Endothelial cell of umbilical vein (primary cell): Measurements from ENCODE around the gene CAMTA1. TPM values are rescaled to one million over a fixed set of nuclear protein-coding genes. Genes with fewer than 3 reads are reported as not detected.

Source experiments
- BruUV-seq: library from RNA; stranded (reverse); fragments of 400-500 nt; replicated peaks from 2 replicates; lab custom pipeline; 2021; lab: Mats Ljungman, UMichigan
- CTCF ChIA-PET: fragments of 300-600, 350-600 bp; sonication (Branson Sonifier 250); formaldehyde crosslinking; loops from one replicate; lab custom pipeline; 2021; ENCODE audit warnings: antibody characterized with exemption, inconsistent platforms; lab: Charles Lee
- POLR2A ChIA-PET: fragments of 300-600, 350-600 bp; sonication (Branson Sonifier 250); formaldehyde crosslinking; loops from one replicate; lab custom pipeline; 2021; ENCODE audit warnings: antibody characterized with exemption, inconsistent platforms; lab: Charles Lee
- DNase-seq: peaks from one replicate; pipeline ENCODE4 v3.0.0-alpha.2; 2011; ENCODE audit warnings: low read depth, low spot score
- FAIRE-seq: peaks from 2 replicates; lab custom pipeline; 2011; peaks lifted over from hg19 to GRCh38; lab: Jason Lieb, UNC
- H2AFZ ChIP-seq: 2 replicates; pipeline ENCODE4 v1.6.0; 2012; ENCODE audit warnings: low read depth, low read length, control low read depth, inconsistent platforms
- H3K27ac ChIP-seq: 2 replicates; pipeline ENCODE4 v1.5.1; 2011; ENCODE audit warnings: low read depth, mild to moderate bottlenecking, control low read depth, low read length, moderate library complexity; ENCODE audit not compliant: insufficient read depth
- H3K27me3 ChIP-seq, 2 experiments: 2 replicates each; pipeline versions ENCODE4 v1.6.0 to v1.6.1; 2011; ENCODE audit warnings: low read length in 2 of 2, mixed read lengths in 1 of 2; ENCODE audit not compliant: control insufficient read depth in 2 of 2, insufficient read depth in 2 of 2
- H3K36me3 ChIP-seq, 2 experiments: 2 replicates in 1 of 2; 3 replicates in 1 of 2; pipeline ENCODE4 v1.5.1; 2011; ENCODE audit warnings: low read length in 2 of 2, mild to moderate bottlenecking in 1 of 2, moderate library complexity in 1 of 2; ENCODE audit not compliant: control insufficient read depth in 2 of 2, insufficient read depth in 2 of 2; ENCODE audit errors: extremely low read depth in 1 of 2
- H3K4me1 ChIP-seq: 3 replicates; pipeline ENCODE4 v1.5.1; 2011; ENCODE audit warnings: mild to moderate bottlenecking, low read length; ENCODE audit not compliant: control insufficient read depth, insufficient read depth; ENCODE audit errors: extremely low read depth
- H3K4me2 ChIP-seq: 2 replicates; pipeline ENCODE4 v1.6.1; 2011; ENCODE audit warnings: low read length, control low read depth, mixed read lengths; ENCODE audit not compliant: insufficient read depth
- H3K4me3 ChIP-seq, 3 experiments: fragments of 200-600 bp in 1 of 3; sonication (generic), shearing (Covaris generic) in 1 of 3; replicated peaks in 1 of 3; 2 replicates each; pipeline ENCODE4 v1.5.1; 2011 to 2016; ENCODE audit warnings: control low read depth in 3 of 3, low read length in 3 of 3, mild to moderate bottlenecking in 2 of 3, inconsistent platforms in 1 of 3, low read depth in 1 of 3, moderate library complexity in 1 of 3; ENCODE audit not compliant: insufficient read depth in 1 of 3
- H3K79me2 ChIP-seq: 2 replicates; pipeline ENCODE4 v1.6.0; 2012; ENCODE audit warnings: low read length, inconsistent platforms; ENCODE audit not compliant: control insufficient read depth, insufficient read depth
- H3K9ac ChIP-seq: replicated peaks from 2 replicates; pipeline ENCODE3; 2011; ENCODE audit warnings: low read length, control low read depth; ENCODE audit not compliant: insufficient read depth; ENCODE audit errors: extremely low read depth
- H3K9me1 ChIP-seq: replicated peaks from 3 replicates; pipeline ENCODE4 v1.6.0; 2011; ENCODE audit warnings: mild to moderate bottlenecking, low read length; ENCODE audit not compliant: control insufficient read depth, insufficient read depth; ENCODE audit errors: extremely low read depth
- H3K9me3 ChIP-seq: replicated peaks from 2 replicates; pipeline ENCODE4 v1.5.1; 2012; ENCODE audit warnings: low read length, inconsistent platforms; ENCODE audit not compliant: control insufficient read depth, insufficient read depth
- H4K20me1 ChIP-seq: replicated peaks from 2 replicates; pipeline ENCODE3; 2011; ENCODE audit warnings: mild to moderate bottlenecking, low read length; ENCODE audit not compliant: control insufficient read depth, insufficient read depth; ENCODE audit errors: extremely low read depth
- EZH2 ChIP-seq: IDR thresholded peaks from 2 replicates; pipeline ENCODE4 v1.6.1; 2012; ENCODE audit warnings: borderline replicate concordance, low read depth, mild to moderate bottlenecking, moderate library complexity, low read length, inconsistent platforms; ENCODE audit not compliant: severe bottlenecking
- FOS ChIP-seq: IDR thresholded peaks from 2 replicates; pipeline ENCODE4 v1.6.1; 2011; ENCODE audit warnings: mild to moderate bottlenecking, low read length, moderate library complexity, borderline replicate concordance; ENCODE audit not compliant: insufficient read depth
- GATA2 ChIP-seq: IDR thresholded peaks from 2 replicates; pipeline ENCODE4 v1.7.0; 2011; ENCODE audit warnings: low read depth, mild to moderate bottlenecking, moderate library complexity, mixed read lengths, low read length; ENCODE audit not compliant: insufficient read length, insufficient read depth
- JUN ChIP-seq: IDR thresholded peaks from 2 replicates; pipeline ENCODE4 v1.6.1; 2011; ENCODE audit warnings: borderline replicate concordance, low read depth; ENCODE audit not compliant: insufficient read length, insufficient read depth
- MYC ChIP-seq: IDR thresholded peaks from one replicate; pipeline ENCODE4 v1.6.1; 2011; ENCODE audit warnings: mild to moderate bottlenecking, low read depth, low read length
- POLR2A ChIP-seq: IDR thresholded peaks from 2 replicates; pipeline ENCODE4 v1.6.1; 2012; ENCODE audit warnings: low read depth, mild to moderate bottlenecking, control low read depth, low read length
- POLR2AphosphoS5 ChIP-seq: IDR thresholded peaks from 2 replicates; pipeline ENCODE4 v1.6.1; 2012; ENCODE audit warnings: low read depth, mild to moderate bottlenecking, control low read depth, low read length, moderate library complexity; ENCODE audit not compliant: insufficient read depth
- dilution Hi-C: fragments of 300-500 bp; cut with MboI; formaldehyde crosslinking; loops from one replicate; pipeline ENCODE4 v1.15.0; 2019; ENCODE audit warnings: low sequenced_read_pairs; ENCODE audit not compliant: extremely low pct_ligation_motif_present
- intact Hi-C: fragments of 100-400 bp; cut with micrococcal nuclease; formaldehyde crosslinking; loops from one replicate; pipeline ENCODE4 v1.10.0; 2022
- polyA plus RNA-seq, 4 experiments: library from polyadenylated mRNA; depleted of rRNA in 3 of 4; stranded (reverse) in 3 of 4; unstranded in 1 of 4; fragments of >200 nt; gene quantifications; 2 replicates each; pipeline versions ENCODE4 v1.2.1 to v1.2.3, GENCODE V29; 2011 to 2012; ENCODE audit warnings: missing spikeins in 1 of 4
- total RNA-seq: library from RNA; stranded (reverse); gene quantifications from 2 replicates; pipeline ENCODE4 v1.2.3, GENCODE V29; 2021
- TF ChIP-seq, protein P1 (sequence below), 2 donors: IDR thresholded peaks; 1 replicate in 1 of 2; 2 replicates in 1 of 2; pipeline ENCODE4 v1.5.1; 2011; ENCODE audit warnings: low read length in 2 of 2, mild to moderate bottlenecking in 2 of 2, moderate library complexity in 2 of 2, control low read depth in 1 of 2, inconsistent platforms in 1 of 2, low read depth in 1 of 2; ENCODE audit not compliant: insufficient read depth in 1 of 2; ENCODE audit errors: extremely low read depth in 1 of 2
- TF ChIP-seq, protein P2 (sequence below): IDR thresholded peaks from 2 replicates; pipeline ENCODE4 v1.6.1; 2011; ENCODE audit not compliant: insufficient read depth, insufficient read length

CAMTA1 gene
- total and polyA plus RNA-seq, 2 donors (not counting 3 experiments of a cell fraction or from before 2014, with no cell fraction given) = 50.8 to 92.7 TPM

DNA sequence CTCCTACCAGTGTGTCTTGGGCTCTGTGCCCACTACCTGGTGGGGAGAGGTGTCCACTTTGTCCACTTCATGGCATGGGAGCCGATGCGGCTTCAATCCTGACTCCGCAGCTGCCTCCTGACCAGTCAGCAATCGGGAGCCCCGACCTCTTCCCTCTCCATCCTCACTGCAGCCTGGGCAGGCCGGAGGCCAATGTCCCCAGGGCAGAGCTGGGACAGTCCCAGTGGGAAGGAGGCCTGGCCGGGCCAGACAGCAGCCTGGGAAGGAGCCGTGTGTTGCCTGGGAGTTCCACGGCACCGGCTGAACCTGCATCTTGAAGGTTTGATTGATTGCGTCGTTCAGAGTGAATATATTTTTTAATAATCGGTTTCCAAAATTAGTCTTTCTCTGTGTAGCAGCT lies 654.9 kb downstream of the CAMTA1 start:
- no peak overlapping the region for H2AFZ ChIP-seq
- ChIA-PET POLR2A (no interaction called here), CTCF (interaction anchor here (1.2 kb wide), 1 partner anchor 51 kb away, joined by 3 read pairs; no protein-coding TSS in a partner anchor)
- no peaks in the 10 kb centered on the region for H3K9me3 ChIP-seq
- FAIRE-seq (no peak), DNase-seq (no peak)
- H4K20me1 ChIP-seq = no peaks in the 10 kb centered on the region
- no peaks in the 10 kb centered on the region for H3K9me1 ChIP-seq
- intact Hi-C loops (no loop called here), dilution Hi-C loops (no loop called here)
- H3K4me2 ChIP-seq = no peak overlapping the region
- no peaks in the 10 kb centered on the region for H3K4me1 ChIP-seq
- no peak overlapping the region for H3K4me3 ChIP-seq
- no peaks in the 10 kb centered on the region for H3K36me3 ChIP-seq
- no peaks in the 10 kb centered on the region for H3K79me2 ChIP-seq
- H3K27ac ChIP-seq = no peak overlapping the region
- H3K9ac ChIP-seq = no peak overlapping the region
- BruUV-seq = no TSS peak
- no peak for TF ChIP-seq GATA2
- TF ChIP-seq JUN = no peak
- TF ChIP-seq, protein P1, sequence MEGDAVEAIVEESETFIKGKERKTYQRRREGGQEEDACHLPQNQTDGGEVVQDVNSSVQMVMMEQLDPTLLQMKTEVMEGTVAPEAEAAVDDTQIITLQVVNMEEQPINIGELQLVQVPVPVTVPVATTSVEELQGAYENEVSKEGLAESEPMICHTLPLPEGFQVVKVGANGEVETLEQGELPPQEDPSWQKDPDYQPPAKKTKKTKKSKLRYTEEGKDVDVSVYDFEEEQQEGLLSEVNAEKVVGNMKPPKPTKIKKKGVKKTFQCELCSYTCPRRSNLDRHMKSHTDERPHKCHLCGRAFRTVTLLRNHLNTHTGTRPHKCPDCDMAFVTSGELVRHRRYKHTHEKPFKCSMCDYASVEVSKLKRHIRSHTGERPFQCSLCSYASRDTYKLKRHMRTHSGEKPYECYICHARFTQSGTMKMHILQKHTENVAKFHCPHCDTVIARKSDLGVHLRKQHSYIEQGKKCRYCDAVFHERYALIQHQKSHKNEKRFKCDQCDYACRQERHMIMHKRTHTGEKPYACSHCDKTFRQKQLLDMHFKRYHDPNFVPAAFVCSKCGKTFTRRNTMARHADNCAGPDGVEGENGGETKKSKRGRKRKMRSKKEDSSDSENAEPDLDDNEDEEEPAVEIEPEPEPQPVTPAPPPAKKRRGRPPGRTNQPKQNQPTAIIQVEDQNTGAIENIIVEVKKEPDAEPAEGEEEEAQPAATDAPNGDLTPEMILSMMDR (IDR thresholded peaks at IDR 0.05; ENCODE audit: extremely low read depth in 1 of 2, insufficient read depth in 1 of 2, low read depth in 1 of 2, low read length in 2 of 2) = no peak
- TF ChIP-seq MYC = no peak
- no peak for TF ChIP-seq EZH2
- TF ChIP-seq POLR2A = no peak
- TF ChIP-seq, protein P2, sequence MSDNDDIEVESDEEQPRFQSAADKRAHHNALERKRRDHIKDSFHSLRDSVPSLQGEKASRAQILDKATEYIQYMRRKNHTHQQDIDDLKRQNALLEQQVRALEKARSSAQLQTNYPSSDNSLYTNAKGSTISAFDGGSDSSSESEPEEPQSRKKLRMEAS = no peak
- no peak for TF ChIP-seq POLR2AphosphoS5
- no peak for TF ChIP-seq FOS
- H3K27me3 ChIP-seq = no peaks in the 10 kb centered on the region
